Measurements from ENCODE around the gene TXNIP.

TXNIP gene

DNA sequence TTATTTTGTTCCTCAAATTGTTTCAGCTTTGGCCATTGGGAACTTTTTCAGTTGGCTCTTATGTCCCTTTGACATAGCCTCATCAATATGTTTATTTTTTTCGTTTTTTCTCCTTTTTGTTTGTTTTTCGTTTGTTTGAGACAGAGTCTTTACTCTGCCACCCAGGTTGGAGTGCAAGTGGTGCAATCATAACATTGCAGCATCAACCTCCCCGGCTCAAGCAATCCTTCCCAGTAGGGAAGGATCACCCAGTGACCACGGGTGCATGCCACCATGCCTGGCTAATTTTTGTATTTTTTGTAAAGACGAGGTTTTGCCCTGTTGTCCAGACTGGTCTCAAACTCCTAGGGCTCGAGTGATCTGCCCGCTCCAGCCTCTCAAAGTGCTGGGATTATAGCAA lies 23.8 kb downstream of the TXNIP start:
- no peak overlapping the region for H3K4me3 ChIP-seq (replicated peaks in 1 of 2; ENCODE audit: low read depth in 2 of 2, low read length in 2 of 2)
- no peak for TF ChIP-seq CTCF (IDR thresholded peaks at IDR 0.05; ENCODE audit: low read depth, low read length)
- no peak for DNase-seq (ENCODE audit: low read depth in 2 of 2)

GRCh38 chr1:145967288-145967687 lies 29.1 kb downstream of the TXNIP start:
- no peak overlapping the region for H3K4me3 ChIP-seq (replicated peaks in 1 of 2; ENCODE audit: low read depth in 2 of 2, low read length in 2 of 2)
- no peak for TF ChIP-seq CTCF (IDR thresholded peaks at IDR 0.05; ENCODE audit: low read depth, low read length)
- no peak for DNase-seq (ENCODE audit: low read depth in 2 of 2)

GRCh38 chr1:145965119-145965744 lies 31.1 kb downstream of the TXNIP start:
- TF ChIP-seq CTCF (IDR thresholded peaks at IDR 0.05; ENCODE audit: low read depth, low read length) = no peak
- DNase-seq (ENCODE audit: low read depth in 2 of 2) = no peak
- peak overlapping the region; percentile 61 to 67 for H3K4me3 ChIP-seq (replicated peaks in 1 of 2; ENCODE audit: low read depth in 2 of 2, low read length in 2 of 2)

DNA sequence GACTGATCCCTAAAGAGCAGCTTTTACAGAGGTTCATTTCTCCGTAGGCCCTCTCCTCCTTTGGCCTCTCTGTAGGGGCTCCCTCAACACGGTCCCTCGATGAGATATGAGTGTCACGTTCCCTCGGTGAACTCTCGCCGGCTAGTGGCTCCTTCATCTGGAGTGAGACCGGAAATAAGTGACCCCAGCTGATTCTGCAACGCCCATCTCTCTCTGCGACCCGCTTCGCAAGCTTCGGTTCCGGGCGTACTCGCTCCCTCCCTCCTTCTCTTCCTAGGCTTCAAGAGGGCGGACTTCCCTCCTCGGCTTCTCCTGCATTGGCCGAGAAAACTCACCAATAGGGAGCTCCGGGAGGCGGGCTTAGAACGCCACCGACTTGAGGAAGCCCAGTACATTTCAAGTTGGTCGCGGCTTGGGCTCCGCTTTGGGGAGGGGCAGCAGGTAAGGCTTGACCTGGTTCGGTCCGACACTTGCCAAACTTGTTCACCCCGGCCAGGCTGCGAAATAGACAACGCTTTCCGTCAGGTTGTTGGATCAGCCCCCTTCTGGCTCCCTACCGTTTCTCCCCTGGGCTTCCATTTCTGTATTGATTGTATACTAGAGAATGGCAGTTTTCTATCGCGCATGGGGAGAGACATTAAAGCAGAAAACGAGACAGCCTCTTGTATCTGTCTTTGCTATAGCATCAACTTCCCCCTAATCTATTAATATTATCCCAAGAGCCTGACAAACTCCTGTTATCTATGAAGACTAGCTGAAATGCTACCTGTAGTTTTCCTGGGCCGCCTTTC lies 31.9 kb downstream of the TXNIP start, which contains the start of the genes ANKRD34A and POLR3GL:
Gene ANKRD34A, minus strand, starts transcription at position 248 of the 791 bp plus-strand sequence. CDS start 2,816 bp downstream, outside the sequence.
Gene POLR3GL, plus strand, starts transcription at position 363 of the 791 bp plus-strand sequence. CDS start 10,176 bp downstream, outside the sequence.
- no peak for TF ChIP-seq CTCF (IDR thresholded peaks at IDR 0.05; ENCODE audit: low read depth, low read length)
- DNase-seq (ENCODE audit: low read depth in 2 of 2) = peak; percentile 93 to 94
- peak within 1 kb of the TSS; percentile 61 to 67 for H3K4me3 ChIP-seq (replicated peaks in 1 of 2; ENCODE audit: low read depth in 2 of 2, low read length in 2 of 2)

DNA sequence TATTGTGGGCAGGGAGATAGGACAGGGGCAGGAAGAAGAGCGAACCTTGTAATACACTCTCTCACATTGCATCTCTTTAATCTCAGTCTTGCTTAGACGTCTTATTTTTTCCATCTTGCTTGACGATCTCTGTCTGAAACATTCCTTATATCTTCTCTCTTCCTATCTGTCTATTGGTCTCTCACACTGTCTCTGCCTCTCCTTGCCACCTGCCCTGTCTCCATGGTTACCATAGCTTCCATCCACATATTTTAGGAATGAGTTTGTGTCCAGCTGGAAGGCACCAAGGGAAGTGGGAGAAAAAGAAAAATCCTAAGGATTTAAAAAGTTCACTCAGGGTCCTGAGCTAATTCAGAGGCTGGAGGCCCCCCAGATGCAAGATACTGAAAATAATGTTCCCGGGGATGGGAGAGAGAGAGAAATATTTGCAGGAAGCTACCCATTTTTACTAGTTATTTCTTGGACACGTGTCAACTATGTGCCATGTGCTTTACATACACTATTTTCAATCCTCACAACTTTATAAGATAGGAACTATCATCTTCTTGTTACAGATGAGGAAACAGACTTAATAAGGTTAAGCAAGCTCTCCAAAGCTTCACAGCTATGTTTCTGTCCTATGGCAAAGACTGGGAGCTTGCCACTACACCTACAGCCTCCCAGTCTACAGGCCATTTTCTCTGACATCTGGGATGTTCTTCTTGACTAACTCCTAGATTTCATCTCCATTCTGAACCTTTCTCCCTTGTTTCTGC lies 32.9 kb downstream of the TXNIP start:
- peak overlapping the region in 1 of 2 donors; percentile 61 for H3K4me3 ChIP-seq (replicated peaks in 1 of 2; ENCODE audit: low read depth in 2 of 2, low read length in 2 of 2)
- TF ChIP-seq CTCF (IDR thresholded peaks at IDR 0.05; ENCODE audit: low read depth, low read length) = no peak
- peak; percentile 63 to 70 for DNase-seq (ENCODE audit: low read depth in 2 of 2)

- DNase-seq (ENCODE audit: low read depth in 2 of 2) = no peak
- peak overlapping the region; percentile 65 for H3K4me3 ChIP-seq (replicated peaks in 1 of 2; ENCODE audit: low read depth in 2 of 2, low read length in 2 of 2)
- TF ChIP-seq CTCF (IDR thresholded peaks at IDR 0.05; ENCODE audit: low read depth, low read length) = no peak
Measured at GRCh38 chr1:145962157-145963102, 33.9 kb downstream of the TXNIP start.
